ENCODE data around the gene FBXO28.

The FBXO28 gene

GRCh38 chr1:224159541-224159940, 45.6 kb downstream of the FBXO28 start:
- no peak for DNase-seq

- no peak for DNase-seq
Observed at GRCh38 chr1:224160171-224160682, 46.3 kb downstream of the FBXO28 start.

- DNase-seq: no peak
Observed at GRCh38 chr1:224162768-224163167, 48.9 kb downstream of the FBXO28 start.

- DNase-seq: no peak
Observed at GRCh38 chr1:224163311-224163710, 49.4 kb downstream of the FBXO28 start.

GRCh38 chr1:224168859-224169380, 55.0 kb downstream of the FBXO28 start:
- peak; percentile 25 for DNase-seq

- no peak for DNase-seq
Observed at GRCh38 chr1:224169718-224170270, 55.9 kb downstream of the FBXO28 start.

GRCh38 chr1:224170343-224170742, 56.4 kb downstream of the FBXO28 start:
- DNase-seq: no peak

GRCh38 chr1:224170748-224171478, 57.0 kb downstream of the FBXO28 start:
- peak; percentile 54 for DNase-seq

- no peak for DNase-seq
Observed at GRCh38 chr1:224172229-224172628, 58.3 kb downstream of the FBXO28 start.

GRCh38 chr1:224173523-224173922, 59.6 kb downstream of the FBXO28 start:
- DNase-seq: no peak

- DNase-seq: no peak
Observed at GRCh38 chr1:224175617-224176016, 61.7 kb downstream of the FBXO28 start.

- no peak for DNase-seq
Observed at GRCh38 chr1:224177356-224177999, 63.6 kb downstream of the FBXO28 start.

- no peak for DNase-seq
Observed at GRCh38 chr1:224178894-224179293, 65.0 kb downstream of the FBXO28 start.

GRCh38 chr1:224180783-224181452, 67.0 kb downstream of the FBXO28 start:
- no peak for DNase-seq

- no peak for DNase-seq
Observed at GRCh38 chr1:224181453-224181810, 67.5 kb downstream of the FBXO28 start.

- peak; percentile 44 for DNase-seq
Observed at GRCh38 chr1:224182057-224182865, 68.3 kb downstream of the FBXO28 start.

- DNase-seq: peak; percentile 86
Observed at GRCh38 chr1:224182866-224183590, 69.1 kb downstream of the FBXO28 start, which contains the start of gene DEGS1. Gene DEGS1, plus strand, starts transcription at chr1:224183240. Its CDS starts 97 bp downstream, at chr1:224183337.

GRCh38 chr1:224183591-224184312, 69.8 kb downstream of the FBXO28 start:
- peak; percentile 61 for DNase-seq

- no peak for DNase-seq
Observed at GRCh38 chr1:224185208-224185607, 71.3 kb downstream of the FBXO28 start.

GRCh38 chr1:224188286-224188685, 74.4 kb downstream of the FBXO28 start:
- no peak for DNase-seq

GRCh38 chr1:224189561-224189960, 75.7 kb downstream of the FBXO28 start:
- no peak for DNase-seq

All from CD4-positive, alpha-beta T cell treated with Interleukin-15 for 1 hour (primary cell).